Ishikawa (cell line): ENCODE results near the gene PIGR.

Experiments used
- CEBPB ChIP-seq: IDR thresholded peaks from 2 replicates; pipeline ENCODE4 v1.6.1; 2012
- EP300 ChIP-seq: IDR thresholded peaks from 2 replicates; pipeline ENCODE4 v1.6.1; 2012; ENCODE audit warnings: borderline replicate concordance
- NFIC ChIP-seq: IDR thresholded peaks from 2 replicates; pipeline ENCODE4 v1.6.1; 2012
- TAF1 ChIP-seq: IDR thresholded peaks from 2 replicates; pipeline ENCODE4 v1.6.1; 2012; ENCODE audit warnings: low read depth, mild to moderate bottlenecking
- TEAD4 ChIP-seq: IDR thresholded peaks from 2 replicates; pipeline ENCODE4 v1.6.1; 2012
- YY1 ChIP-seq: IDR thresholded peaks from 2 replicates; pipeline ENCODE4 v1.6.1; 2012; ENCODE audit warnings: low read depth
- TF ChIP-seq, protein P1 (sequence below): IDR thresholded peaks from 2 replicates; pipeline ENCODE4 v1.6.1; 2012; ENCODE audit warnings: low read depth, mild to moderate bottlenecking
- TF ChIP-seq, protein P2 (sequence below): IDR thresholded peaks from 2 replicates; pipeline ENCODE4 v1.6.1; 2012

DNA sequence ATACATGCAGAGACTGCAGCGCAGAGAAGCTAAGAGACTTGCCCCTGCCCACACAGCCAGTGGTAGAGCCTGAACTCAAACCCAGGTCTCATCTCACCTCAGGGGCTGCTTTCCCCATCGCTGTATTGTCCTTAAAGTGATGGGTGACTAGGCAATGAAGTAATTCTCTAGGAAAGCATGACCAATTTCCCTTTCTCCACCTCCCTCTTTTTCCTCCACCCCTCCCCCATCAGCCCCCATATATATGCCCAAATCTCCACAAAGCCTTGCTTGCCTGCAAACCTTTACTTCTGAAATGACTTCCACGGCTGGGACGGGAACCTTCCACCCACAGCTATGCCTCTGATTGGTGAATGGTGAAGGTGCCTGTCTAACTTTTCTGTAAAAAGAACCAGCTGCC lies 49.1 kb downstream of the PIGR start, which contains the start of gene IL24:
- TF ChIP-seq TAF1 (no peak), TEAD4 (no peak), NFIC (no peak), YY1 (no peak), EP300 (no peak), CEBPB (no peak)
- TF ChIP-seq, protein P1, sequence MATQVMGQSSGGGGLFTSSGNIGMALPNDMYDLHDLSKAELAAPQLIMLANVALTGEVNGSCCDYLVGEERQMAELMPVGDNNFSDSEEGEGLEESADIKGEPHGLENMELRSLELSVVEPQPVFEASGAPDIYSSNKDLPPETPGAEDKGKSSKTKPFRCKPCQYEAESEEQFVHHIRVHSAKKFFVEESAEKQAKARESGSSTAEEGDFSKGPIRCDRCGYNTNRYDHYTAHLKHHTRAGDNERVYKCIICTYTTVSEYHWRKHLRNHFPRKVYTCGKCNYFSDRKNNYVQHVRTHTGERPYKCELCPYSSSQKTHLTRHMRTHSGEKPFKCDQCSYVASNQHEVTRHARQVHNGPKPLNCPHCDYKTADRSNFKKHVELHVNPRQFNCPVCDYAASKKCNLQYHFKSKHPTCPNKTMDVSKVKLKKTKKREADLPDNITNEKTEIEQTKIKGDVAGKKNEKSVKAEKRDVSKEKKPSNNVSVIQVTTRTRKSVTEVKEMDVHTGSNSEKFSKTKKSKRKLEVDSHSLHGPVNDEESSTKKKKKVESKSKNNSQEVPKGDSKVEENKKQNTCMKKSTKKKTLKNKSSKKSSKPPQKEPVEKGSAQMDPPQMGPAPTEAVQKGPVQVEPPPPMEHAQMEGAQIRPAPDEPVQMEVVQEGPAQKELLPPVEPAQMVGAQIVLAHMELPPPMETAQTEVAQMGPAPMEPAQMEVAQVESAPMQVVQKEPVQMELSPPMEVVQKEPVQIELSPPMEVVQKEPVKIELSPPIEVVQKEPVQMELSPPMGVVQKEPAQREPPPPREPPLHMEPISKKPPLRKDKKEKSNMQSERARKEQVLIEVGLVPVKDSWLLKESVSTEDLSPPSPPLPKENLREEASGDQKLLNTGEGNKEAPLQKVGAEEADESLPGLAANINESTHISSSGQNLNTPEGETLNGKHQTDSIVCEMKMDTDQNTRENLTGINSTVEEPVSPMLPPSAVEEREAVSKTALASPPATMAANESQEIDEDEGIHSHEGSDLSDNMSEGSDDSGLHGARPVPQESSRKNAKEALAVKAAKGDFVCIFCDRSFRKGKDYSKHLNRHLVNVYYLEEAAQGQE = no peak
- TF ChIP-seq, protein P2, sequence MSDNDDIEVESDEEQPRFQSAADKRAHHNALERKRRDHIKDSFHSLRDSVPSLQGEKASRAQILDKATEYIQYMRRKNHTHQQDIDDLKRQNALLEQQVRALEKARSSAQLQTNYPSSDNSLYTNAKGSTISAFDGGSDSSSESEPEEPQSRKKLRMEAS = no peak
